Myocyte (in vitro differentiated cells): ENCODE measurements around the gene IER3IP1. TPM values are rescaled to one million over a fixed set of nuclear protein-coding genes. Genes with fewer than 3 reads are reported as not detected.
A peak's percentile ranks its signal among the peaks of the same experiment; 100 is the strongest.
"Not testable (repeated sequence)": the region's sequence is repeated elsewhere in the genome, so short reads cannot be mapped to it uniquely, and the experiment has no call there.

Source experiments
- DNase-seq: peaks from one replicate; pipeline ENCODE4 v3.0.0-alpha.2; 2012; ENCODE audit warnings: low read depth
- total RNA-seq: library from RNA; depleted of rRNA; stranded (reverse); fragments of >200 nt; gene quantifications from 2 replicates; pipeline ENCODE4 v1.2.3, GENCODE V29; 2014

IER3IP1 gene
- total RNA-seq, 1 donor from 2014 or later: 25.6 TPM

GRCh38 chr18:47160256-47160655 is 15.9 kb downstream of the IER3IP1 start:
- no peak for DNase-seq

GRCh38 chr18:47158404-47158803 is 17.8 kb downstream of the IER3IP1 start:
- not testable (repeated sequence) for DNase-seq

- no peak for DNase-seq
Observed at GRCh38 chr18:47151439-47151838, 24.7 kb downstream of the IER3IP1 start.

- DNase-seq: no peak
Observed at GRCh38 chr18:47150824-47151366, 25.3 kb downstream of the IER3IP1 start.

- DNase-seq: peak; percentile 87
Observed at GRCh38 chr18:47150029-47150823, 25.9 kb downstream of the IER3IP1 start, which contains the start of gene HDHD2. HDHD2 (minus strand) TSS chr18:47150500; CDS start chr18:47136439, 14,061 bp downstream.

GRCh38 chr18:47149457-47150028 is 26.6 kb downstream of the IER3IP1 start:
- DNase-seq: peak; percentile 13

GRCh38 chr18:47146206-47146605 is 30.0 kb downstream of the IER3IP1 start:
- no peak for DNase-seq

GRCh38 chr18:47143899-47144485 is 32.2 kb downstream of the IER3IP1 start:
- no peak for DNase-seq

GRCh38 chr18:47143153-47143552 is 33.0 kb downstream of the IER3IP1 start:
- DNase-seq: no peak

- DNase-seq: no peak
Observed at GRCh38 chr18:47141289-47141688, 34.9 kb downstream of the IER3IP1 start.

GRCh38 chr18:47121146-47121545 is 55.0 kb downstream of the IER3IP1 start:
- no peak for DNase-seq

GRCh38 chr18:47120428-47120827 is 55.7 kb downstream of the IER3IP1 start:
- DNase-seq: no peak

- peak; percentile 45 for DNase-seq
Observed at GRCh38 chr18:47118981-47119380, 57.2 kb downstream of the IER3IP1 start.

GRCh38 chr18:47115205-47115604 is 61.0 kb downstream of the IER3IP1 start:
- no peak for DNase-seq

- DNase-seq: peak; percentile 40
Observed at GRCh38 chr18:47113796-47114540, 62.2 kb downstream of the IER3IP1 start.

- DNase-seq: no peak
Observed at GRCh38 chr18:47110492-47111274, 65.5 kb downstream of the IER3IP1 start.

- no peak for DNase-seq
Observed at GRCh38 chr18:47109720-47110119, 66.4 kb downstream of the IER3IP1 start.

- peak; percentile 26 for DNase-seq
Observed at GRCh38 chr18:47108998-47109405, 67.2 kb downstream of the IER3IP1 start.

GRCh38 chr18:47108373-47108772 is 67.8 kb downstream of the IER3IP1 start:
- DNase-seq: no peak
